Hematopoietic multipotent progenitor cell treated with erythropoietin and hydrocortisone succinate and interleukin-3 and kit ligand, for 8 days (in vitro differentiated cells): ENCODE data around the gene APP.
"Not testable (repeated sequence)": the region's sequence is repeated elsewhere in the genome, so short reads cannot be mapped to it uniquely, and the experiment has no call there.

Source experiments
- DNase-seq: peaks from one replicate; pipeline ENCODE4 v3.0.0-alpha.2; 2015

APP gene

DNA sequence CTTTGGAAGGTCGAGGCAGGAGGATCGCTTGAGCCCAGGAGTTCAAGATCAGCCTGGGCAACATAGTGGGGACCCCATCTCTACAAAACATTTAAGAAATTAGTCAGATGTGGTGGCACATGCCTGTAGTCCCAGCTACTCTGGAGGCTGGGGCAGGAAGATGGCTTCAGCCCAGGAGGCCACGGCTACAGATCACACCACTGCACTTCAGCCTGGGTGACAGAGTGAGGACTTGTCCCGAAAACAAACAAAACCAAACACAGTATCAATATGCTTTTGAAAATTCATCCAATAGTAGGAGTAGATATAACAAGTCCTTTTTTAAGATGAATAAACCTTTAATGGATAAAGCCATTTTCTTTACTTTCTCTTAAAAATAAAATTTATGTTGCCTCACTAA, 8.5 kb downstream of the APP start:
- DNase-seq: no peak

DNA sequence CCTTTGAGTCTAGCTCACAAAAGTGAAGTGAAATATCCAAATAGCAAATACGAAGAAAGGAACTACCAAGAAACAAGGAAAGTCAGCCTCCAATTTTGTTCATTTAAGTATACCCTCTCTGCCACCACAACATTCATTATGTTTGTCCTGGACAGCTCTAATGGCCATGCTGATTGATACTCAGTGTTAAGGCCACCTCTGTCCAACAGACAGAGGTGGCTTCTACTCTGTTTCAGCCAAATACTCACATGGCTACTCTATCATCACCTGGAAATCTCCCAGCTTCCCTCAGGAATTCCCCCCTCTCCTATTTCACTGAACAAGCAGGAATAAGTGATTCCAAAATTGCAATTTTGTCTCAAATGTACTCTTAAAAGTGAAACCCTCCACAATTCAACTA, 10.7 kb downstream of the APP start:
- DNase-seq: no peak

DNA sequence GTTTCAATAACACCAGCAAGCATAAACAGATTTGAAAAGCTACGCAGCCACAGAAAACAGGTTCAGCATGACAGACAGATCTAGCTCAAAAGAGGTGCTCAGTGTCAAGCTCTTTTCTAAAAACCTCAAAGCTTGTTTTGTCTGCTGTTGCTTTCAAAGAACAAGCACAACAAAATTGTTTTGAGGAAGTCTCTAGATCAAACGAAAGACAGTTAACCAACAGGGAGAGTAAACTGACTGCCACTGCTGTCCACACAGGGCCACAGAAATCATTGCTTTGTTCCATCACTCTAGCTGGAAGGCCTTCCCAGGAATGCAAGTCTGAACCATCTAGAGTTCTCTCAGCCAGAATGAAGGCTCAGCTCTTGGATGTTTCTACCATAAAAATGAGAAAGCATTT, 12.8 kb downstream of the APP start:
- no peak for DNase-seq

GRCh38 chr21:26154753-26155152, 15.8 kb downstream of the APP start:
- DNase-seq: no peak

DNA sequence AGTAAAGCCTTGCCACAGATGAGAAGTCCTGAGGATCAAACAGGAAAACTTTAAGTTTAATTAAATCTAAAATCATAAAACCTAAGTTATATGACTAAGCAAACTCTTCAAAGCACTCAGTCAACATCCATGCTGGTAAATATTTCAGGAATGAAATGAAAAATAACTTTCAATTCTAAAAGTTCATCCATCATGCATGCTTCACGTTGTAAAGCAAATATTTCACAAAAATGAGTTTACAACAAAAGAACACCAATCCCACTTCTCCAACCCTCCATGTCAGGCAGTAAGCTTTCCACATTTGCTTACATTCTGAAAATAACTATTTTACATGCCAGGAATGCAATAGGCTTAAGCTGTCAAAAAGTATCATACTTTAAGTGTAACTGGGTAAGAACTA, 16.8 kb downstream of the APP start:
- DNase-seq: no peak

GRCh38 chr21:26148840-26149354, 21.7 kb downstream of the APP start:
- DNase-seq: no peak

- no peak for DNase-seq
These were observed 22.3 kb downstream of the APP start for GRCh38 chr21:26148071-26148839.

- no peak for DNase-seq
These were observed 23.0 kb downstream of the APP start for GRCh38 chr21:26147535-26147934.

DNA sequence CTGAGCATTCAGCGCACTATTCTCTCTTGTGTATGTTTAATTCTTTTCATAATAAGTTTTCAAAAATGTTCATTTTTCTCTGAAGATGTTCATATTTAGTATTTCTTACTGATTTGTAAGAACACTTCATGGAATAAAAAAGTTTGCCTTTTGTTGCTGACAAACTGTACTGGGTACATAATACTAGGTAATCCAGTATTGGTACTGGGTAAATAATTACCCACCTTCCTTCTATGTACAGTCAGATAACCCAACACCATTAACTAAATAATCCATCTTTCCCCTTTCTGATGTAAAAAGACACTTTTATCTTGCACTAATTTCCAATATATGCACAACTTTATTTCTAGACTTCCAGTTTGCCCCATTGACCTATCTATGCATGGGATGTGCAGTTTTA, 23.9 kb downstream of the APP start:
- no peak for DNase-seq

DNA sequence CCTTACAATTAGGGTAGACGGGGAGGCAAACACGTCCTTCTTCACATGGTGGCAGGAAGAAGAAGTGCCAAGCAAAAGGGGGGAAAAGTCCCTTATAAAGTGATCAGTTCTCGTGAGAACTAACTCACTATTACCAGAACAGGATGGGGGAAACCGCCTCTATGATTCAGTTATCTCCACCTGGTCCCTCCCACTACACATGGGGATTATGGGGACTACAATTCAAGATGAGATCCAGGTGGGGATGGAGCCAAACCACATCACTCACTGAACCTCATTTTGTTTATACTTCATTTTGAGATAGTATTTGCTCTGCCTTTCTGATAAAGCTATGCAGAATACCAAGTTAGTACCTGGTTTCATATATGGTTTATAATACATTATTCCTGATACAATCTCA, 26.5 kb downstream of the APP start:
- DNase-seq: no peak

DNA sequence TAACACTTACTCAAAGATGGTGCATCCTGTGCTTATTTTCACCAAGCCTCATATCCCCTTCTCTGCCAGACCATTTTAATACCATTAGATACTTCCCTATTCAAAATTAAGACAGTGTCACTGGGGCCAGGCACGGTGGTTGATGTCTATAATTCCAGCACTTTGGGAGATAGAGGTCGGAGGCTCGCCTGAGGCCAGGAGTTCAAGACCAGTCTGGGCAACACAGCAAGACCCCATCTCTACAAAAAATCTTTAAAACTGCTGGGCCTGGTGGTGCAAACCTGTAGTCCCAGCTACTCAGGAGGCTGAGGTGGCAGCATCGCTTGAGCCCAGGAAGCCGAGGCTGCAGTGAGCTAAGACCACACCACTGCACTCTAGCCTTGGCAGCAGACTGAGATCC, 28.2 kb downstream of the APP start:
- no peak for DNase-seq

- DNase-seq: no peak
These were observed 29.6 kb downstream of the APP start for GRCh38 chr21:26140926-26141325.

DNA sequence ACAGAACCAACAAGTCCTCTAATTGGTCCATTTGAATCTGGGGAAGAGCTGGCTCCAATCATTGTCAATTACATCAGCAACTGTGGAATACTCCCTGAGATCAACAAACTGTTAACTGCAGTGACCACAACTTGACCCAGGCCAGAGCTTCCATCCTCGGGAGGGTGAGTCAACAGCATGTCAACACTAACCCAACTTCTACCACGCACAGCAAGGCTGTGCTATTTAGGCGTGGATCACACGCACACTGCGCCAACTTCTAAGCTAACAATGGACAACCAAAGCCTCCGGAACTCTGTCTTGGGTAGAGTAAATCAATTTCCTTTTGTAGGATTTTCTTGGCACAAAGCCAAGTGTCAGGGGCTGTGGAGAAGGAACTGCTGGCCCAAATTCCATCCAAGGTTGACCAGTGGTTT, 30.4 kb downstream of the APP start:
- no peak for DNase-seq

DNA sequence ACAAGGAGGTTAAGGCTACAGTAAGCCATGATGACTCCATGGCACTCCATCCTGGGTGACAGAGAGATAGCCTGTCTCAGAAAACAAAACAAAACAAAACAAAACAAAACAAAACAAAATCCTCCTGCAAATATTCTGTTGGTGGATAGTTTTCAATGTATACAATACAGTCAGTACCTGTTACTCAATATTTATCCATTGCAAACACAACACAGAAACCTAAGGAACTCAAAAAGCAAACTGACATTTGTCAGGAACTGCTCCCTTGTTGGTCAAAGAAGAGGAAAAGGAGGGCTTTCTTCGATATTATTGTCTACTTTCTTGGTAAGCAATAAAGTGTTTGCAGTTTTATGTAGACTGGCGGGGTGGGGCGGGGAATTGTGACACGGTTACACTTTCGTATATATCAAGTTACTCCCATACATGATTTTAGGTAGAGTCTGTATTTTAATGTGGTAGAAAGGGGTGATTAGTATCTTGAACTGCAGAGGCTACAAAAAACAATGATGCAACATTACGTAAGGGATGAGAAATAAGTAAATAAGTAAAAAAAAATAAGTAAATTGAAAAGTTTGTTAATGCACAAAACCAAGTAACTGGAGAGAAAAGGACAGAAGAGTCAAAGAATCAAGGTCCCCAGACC, 31.8 kb downstream of the APP start:
- no peak for DNase-seq

DNA sequence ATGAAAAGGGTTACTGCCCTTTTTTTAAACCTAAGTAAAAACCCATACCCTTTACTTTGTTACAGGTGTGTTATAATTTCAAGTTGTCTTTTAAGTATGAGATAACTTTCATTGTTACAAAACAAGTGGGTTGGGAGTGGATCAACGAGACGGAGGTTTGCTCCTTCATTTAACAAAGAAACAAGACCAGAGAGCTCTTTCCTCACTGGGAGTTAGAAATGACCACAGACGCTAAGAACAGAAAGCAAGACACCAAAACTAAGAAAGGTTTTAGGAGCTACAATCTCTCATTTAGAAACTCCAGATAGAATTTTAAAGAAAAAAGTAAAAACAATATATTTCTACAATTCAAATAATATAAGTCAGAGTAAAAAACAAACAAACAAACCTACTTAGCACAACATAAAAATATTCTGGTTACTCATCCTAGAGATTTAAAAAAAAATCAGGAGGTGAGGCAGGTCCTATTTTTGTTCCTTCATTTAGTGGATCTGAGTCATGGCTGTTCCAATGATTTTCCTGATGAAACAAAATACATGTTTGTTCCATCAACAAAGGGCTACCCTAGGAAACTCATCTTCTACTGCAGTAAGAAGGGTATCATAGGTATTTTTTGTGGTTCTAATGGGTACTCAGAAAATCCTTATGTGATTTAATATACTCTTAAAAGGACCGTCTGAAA, 33.0 kb downstream of the APP start:
- DNase-seq: no peak

- no peak for DNase-seq
These were observed 33.9 kb downstream of the APP start for GRCh38 chr21:26136671-26137070.

- DNase-seq: no peak
These were observed 35.0 kb downstream of the APP start for GRCh38 chr21:26135520-26135919.

DNA sequence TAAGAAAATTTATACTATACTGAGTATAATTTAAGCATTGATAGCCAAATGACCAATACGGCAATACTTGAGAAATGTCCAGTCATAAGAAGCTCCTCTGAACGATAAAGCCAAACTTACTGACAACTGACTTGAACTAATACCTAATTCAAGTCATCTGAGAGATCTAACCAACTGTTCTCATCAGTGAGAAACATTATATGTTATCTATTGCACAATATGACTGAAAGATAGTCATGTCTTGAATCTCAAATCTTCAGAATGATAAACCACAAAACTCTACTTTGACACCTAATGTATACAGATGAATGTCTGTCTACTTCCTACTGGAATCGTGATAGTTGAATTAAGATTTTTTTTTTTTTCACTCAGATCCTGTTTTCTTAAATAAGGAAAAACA, 39.0 kb downstream of the APP start:
- DNase-seq: no peak

DNA sequence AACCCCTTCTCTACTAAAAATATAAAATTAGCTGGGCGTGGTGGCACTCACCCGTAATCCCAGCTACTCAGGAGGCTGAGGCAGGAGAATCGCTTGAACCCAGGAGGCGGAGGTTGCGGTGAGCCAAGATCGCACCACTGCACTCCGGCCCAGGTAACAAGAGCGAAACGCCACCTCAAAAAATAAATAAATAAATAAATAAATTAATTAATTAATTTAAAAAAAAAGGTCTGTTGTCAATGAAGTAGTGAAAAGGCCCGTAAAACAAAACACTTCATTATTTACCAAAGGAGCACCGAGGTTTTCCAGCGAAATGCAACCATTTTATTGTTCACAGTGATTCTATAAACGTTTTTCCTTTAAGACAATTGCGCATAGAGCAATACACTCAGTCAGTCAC, 39.5 kb downstream of the APP start:
- DNase-seq: not testable (repeated sequence)

DNA sequence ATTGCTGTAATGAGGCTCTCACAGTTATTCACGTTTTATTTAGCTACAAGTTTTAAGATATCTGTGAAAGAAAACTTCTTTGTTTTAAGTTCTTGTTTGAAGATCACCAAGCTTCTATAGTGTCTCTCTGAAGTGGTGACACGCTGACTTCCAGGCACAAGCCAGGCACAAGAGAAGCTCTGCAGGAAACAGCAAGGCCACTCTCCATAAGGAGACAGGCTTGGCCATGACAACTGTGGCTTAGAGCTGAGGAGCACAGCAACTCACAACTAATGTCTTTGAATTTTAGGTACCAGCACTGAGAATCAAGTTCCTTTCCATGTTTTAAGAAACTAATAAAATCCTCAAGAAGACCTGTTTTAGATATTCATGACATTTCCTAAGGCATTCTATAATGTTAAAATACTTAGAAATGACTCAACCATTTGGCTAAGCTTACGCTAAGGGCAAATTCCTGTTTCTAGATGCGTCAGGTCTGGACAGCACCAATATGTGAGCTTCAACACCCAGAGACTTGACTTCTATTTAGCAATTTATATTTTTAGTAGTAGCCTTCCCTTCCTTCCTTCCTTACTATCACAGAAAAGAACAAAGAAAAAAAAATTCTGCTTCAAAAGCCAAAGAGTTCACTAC, 40.2 kb downstream of the APP start:
- DNase-seq: no peak

DNA sequence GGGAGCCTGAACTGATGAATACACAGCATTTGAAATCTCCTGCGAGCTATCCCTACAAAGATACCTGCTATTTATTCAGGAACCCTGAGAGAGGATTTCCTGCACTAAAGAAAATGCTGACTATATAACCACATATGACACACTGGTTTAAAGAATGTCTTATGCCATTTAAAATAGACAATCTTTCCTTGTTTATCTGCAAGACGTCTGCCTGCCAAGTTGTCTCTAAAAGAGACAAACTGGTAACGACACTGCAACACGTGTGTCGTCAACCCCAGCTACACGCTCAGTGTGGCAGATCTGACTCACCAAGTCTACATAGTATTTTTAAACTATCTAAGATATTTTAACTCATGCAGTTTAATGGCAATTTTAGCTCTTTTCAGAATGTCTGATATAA, 42.7 kb downstream of the APP start:
- DNase-seq: no peak

DNA sequence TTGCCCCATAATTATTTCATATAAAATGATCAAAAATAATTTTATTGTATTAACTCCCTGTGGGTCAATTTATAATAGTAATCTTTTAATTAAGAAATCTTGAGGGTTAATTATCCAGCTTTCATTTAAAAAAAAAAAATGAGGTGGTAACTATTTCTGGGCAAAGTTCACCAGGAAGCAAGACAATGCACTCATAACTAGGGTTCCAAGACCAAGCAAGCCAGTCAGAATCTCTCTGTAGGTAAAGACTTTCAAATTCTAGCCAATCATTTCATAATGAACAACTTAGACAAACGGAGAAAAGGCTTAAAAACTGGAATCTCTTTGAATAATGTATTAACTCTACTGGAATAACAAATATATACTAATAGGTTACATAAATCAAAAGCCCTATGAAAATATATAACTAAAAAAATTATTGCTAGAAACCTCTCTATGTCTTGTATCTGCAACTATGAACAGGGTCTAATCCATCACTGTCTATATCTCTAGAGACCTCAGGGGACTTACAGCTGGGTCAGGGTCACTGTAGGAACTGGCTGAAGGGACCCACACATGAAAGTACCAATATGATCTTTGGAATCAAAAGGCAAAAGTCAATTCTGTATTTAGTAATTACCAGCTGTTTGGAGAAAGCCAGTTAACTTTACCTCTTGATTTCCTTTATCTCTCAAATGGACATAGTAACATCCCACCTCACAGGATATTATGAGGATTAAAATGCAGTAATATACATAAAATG, 43.3 kb downstream of the APP start:
- DNase-seq: no peak

DNA sequence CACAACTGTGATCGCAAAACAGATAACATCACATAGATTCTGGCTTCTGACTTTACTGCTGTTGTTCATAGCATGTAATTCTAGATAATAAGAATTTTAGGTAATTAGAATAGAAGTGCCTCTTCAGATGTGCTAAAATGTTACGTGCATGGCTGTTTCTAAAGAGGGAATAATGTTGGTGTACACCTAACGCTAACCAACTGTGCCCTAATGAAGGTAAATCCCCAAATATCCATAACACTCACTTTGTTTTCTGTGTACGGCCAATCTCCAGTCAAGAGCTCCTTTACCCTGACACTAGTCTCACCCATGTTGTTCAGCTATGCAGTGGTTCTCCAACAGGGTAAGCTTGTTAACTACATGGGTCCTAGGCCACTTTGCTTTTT, 44.4 kb downstream of the APP start:
- DNase-seq: no peak
